CD4-positive, alpha-beta T cell treated with Interleukin-12 subunit alpha and Interleukin-12 subunit beta, for 1 hour (primary cell): Measurements from ENCODE around the gene PLK5.

ENCODE experiments used
- DNase-seq: peaks from one replicate; pipeline ENCODE4 v3.0.0-alpha.2; 2020

PLK5 gene

DNA sequence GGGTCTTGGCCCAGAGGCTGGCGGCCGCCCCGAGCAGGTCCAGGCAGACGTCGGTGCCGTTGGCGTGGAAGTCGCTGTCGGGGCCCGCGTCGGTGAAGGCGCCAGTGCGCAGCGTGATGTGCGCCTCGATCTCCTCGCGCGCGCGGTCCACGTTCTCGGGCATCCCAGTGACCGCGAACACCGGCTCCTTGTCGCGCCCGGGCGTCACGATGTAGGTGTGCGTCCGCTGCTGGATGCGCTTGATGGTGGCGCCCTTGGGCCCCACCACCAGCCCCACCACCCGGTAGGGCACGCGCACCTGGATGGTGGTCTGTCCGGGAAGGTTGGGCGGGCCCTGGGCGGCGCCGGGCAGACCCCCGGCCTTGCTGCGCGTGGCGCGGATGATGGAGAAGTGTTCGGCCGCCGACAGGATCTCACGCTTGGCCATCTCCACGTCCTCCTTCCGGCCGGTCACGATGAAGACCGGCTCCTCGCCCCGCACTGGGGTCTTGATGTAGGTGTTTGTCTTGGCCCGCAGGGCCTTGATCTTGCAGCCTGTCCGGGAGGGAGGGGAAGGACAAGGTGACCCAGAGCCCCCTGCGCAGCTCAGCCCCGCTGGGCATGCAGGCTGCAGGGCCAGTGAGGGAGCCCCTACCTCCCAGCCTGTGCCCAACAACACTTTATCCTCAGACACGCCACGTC is 32.7 kb downstream of the PLK5 start:
- no peak for DNase-seq

GRCh38 chr19:1558552-1558951 is 34.7 kb downstream of the PLK5 start:
- DNase-seq = no peak

DNA sequence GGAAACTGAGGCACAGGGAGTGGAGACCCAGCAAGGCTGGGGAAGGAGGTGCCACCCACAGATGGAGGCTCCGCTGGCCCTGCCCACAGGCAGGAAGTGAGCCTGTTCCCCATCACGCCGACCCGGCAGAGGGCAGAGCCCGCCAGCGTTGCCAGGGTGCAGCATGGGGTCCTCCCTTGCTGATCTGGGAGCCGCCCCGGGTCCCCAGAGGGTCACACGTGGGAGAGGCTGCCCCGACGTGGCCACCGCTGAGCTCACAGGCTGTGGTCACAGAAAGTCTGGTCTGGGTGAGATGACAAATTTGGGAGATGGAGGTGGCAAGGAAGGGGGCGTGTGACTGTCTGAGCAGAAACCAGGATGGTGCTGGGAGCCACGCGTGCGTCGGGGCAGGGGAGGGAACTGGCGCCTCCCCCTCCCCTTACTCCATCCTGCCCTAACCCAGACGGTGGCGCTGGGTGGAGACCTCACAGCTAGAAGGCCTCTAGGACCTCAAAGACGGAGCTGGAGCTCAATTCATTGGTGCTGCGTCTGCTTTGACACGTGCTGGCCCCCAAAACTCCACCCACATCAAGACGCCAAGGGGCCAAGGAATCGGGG is 36.5 kb downstream of the PLK5 start:
- DNase-seq = no peak

GRCh38 chr19:1561236-1561842 is 37.5 kb downstream of the PLK5 start:
- no peak for DNase-seq

GRCh38 chr19:1563251-1563650 is 39.4 kb downstream of the PLK5 start:
- no peak for DNase-seq

DNA sequence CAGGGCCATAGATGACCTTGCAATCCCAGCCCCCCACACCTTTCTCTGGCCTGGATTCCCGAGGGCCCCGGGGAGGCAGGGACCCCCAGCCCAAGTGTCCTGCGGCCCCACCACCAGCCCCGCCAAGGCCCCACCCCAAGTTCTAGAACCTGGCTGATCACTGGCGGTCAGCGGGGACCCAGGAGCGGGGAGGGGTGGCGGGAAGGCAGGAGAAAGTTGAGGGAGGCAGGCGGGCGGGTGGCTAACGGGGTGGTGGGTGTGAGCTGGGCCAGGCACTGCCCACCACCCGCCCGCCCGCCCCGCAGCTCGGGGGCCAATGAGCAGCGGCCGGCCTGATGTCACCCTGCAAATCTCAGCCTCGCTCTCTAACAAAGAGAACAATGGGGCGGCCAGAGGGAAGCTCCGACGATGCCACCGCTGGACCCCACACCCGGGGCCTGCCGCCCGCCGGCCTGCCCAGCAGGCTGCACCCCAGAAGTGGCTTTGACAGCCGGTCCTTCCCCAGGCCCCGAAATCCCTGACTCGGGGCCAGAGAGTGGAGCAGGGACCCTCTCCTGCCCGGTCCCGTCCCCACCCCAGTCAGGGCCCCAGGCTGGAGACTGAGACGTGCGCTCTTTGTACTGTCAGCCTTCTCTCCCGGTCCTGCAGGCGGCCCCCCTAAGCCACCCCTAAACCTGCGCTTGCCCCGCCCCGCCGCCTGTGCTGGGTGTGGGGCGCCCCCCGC is 42.7 kb downstream of the PLK5 start:
- no peak for DNase-seq

- peak; percentile 6 for DNase-seq
Observed at GRCh38 chr19:1567116-1567847, 43.4 kb downstream of the PLK5 start.

- DNase-seq = no peak
Observed at GRCh38 chr19:1567848-1568227, 44.0 kb downstream of the PLK5 start.

DNA sequence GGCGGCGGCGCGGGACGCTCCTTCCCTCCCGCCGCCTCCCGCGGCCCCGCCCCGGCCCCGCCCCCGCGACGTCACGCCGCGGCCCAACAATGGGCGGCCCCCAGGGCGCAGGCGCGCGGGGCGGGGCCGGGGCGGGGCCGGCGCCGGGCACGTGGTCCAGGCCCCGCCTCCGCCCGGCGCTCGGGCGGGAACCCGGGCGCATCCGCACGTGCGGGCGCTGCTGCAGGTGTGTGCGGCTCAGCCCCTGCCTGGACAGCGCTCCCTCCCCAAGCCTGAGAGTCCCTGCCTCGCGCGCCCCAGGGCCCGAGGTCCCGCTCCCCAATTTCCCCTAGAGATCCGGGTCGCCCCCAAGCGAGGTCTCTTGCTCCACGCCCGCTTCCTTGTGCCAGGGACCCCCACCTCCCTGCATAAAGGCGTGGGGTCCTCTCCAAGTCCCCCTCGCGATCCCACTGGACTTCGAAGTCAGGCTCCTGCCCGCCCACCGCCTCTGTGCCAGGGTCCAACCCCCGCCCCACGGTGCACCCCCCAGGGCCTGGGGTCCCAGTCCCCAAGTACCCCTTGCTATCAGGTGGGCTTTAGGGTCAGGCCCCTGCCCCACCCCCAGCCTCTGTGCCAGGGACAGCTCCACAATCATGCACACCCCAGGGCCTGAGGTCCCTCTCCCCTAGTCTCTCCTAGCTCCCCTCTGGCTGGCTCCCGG is 44.6 kb downstream of the PLK5 start, which contains the start of gene MEX3D:
Gene MEX3D, minus strand, starts transcription at position 6 of the 700 bp plus-strand sequence. CDS start 267 bp downstream, outside the sequence.
- DNase-seq = peak; percentile 87

DNA sequence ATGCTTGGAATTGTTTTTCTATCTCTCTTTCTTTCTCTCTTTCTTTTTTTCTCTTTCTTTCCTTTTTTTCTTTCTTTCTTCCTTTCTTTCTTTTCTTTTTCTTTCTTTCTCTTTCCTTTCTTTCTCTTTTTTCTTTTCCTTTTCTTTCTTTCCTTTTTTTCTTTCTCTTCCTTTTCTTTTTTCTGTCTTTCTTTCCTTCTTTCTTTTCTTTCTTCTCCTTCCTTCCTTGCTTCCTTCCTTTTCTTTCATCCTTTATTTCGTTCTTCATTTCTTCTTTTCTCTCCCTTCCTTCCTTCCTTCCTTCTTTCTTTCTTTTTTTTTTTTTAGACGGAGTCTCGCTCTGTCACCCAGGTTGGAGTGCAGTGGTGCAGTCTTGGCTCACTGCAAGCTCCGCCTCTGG is 46.1 kb downstream of the PLK5 start:
- DNase-seq = no peak

- DNase-seq = no peak
Observed at GRCh38 chr19:1570836-1571235, 47.0 kb downstream of the PLK5 start.

- no peak for DNase-seq
Observed at GRCh38 chr19:1571358-1571757, 47.5 kb downstream of the PLK5 start.

DNA sequence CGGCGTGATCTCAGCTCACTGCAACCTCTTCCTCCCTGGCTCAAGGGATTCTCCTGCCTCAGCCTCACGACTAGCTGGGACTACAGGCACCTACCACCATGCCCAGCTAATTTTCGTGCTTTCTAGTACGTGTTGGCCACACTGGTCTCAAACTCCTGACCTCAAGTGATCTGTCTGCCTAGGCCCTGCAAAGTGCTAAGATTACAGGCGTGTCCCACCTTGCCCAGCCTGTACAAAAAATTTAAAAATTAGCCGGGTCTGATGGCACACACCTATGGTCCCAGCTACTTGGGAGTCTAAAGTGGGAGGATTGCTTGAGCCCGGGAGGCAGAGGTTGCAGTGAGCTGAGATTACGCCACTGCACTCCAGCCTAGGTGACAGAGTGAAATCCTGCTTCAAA is 48.9 kb downstream of the PLK5 start:
- no peak for DNase-seq

DNA sequence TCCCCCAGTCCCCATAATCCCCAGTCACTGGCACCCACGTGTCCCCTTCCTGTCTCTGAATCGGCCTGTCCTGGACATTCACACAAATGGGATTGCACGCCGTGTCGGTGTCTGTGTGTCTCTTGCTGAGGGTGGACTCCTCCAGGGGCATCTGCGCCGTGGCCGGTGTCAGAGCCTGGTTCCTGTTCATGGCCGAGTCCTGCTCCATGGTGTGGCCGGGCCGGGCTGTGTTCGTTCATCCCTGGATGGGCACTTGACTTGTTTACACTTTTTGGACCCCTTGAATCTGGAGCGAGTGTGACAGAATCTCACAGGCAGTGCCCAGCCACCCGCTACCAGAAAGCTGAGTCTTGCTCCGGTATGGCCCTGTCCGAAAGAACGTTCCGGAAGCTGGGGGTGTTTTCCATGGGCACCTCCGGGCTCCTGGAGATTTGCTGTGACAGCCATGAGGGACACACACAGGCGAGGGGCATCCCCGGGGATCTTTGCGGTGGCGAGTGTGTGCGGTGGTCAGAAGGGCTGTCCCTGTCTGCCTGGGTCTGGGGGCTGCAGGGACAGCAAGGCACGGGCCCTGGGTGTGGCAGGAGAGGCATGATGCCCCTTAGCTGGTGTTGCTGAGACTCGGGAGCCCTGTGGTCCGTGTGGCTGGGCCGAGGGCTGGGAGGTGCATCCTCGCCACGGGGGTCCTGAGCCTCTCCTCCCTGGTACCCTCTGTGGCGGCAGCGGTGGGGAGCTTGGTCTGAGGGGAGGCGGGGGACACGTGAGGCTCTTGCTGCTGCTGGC is 50.7 kb downstream of the PLK5 start:
- no peak for DNase-seq

DNA sequence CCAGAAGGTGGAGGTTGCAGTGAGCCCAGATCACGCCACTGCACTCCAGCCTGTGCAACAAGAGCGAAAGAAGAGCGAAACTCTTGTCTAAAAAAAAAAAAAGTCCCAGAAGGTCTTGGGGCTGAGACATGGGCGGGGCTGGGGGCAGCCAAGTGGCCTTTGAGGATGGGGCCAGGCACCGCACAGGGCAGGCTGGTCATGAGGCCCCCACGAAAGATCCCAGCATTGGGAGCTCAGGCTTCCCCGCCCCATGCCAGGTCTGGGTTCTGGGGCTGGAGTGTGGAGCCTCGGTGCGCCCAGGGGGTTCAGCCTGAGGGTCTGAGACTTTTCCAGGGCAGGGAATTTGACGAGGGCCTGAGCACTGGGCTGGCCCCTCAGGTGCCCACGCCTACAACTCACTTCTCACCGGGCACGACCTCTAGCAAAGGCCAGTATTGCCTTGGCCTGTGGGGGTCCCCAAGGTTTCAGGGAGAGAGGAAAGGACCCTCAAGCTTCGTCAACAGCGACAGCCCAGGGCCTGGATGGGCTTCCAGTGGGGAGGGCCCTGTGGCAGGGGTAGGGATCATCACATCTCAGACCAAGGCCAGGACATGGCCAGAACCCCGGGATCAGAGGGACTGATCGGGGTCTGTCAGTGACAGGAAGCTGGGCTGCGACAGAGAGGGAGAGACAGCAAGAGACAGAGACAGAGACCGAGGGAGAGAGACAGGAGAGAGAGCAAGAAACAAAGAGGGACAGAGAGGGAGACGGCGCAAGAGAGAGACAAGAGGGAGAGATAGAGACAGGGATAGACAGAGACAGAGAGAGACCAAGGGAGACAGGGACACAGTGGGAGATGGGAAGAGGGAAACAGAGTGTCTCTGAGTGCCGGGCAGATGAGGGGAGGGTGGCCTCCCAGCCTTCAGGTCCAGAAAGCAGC is 51.7 kb downstream of the PLK5 start:
- DNase-seq = no peak

GRCh38 chr19:1576242-1577089 is 52.6 kb downstream of the PLK5 start:
- DNase-seq = no peak

DNA sequence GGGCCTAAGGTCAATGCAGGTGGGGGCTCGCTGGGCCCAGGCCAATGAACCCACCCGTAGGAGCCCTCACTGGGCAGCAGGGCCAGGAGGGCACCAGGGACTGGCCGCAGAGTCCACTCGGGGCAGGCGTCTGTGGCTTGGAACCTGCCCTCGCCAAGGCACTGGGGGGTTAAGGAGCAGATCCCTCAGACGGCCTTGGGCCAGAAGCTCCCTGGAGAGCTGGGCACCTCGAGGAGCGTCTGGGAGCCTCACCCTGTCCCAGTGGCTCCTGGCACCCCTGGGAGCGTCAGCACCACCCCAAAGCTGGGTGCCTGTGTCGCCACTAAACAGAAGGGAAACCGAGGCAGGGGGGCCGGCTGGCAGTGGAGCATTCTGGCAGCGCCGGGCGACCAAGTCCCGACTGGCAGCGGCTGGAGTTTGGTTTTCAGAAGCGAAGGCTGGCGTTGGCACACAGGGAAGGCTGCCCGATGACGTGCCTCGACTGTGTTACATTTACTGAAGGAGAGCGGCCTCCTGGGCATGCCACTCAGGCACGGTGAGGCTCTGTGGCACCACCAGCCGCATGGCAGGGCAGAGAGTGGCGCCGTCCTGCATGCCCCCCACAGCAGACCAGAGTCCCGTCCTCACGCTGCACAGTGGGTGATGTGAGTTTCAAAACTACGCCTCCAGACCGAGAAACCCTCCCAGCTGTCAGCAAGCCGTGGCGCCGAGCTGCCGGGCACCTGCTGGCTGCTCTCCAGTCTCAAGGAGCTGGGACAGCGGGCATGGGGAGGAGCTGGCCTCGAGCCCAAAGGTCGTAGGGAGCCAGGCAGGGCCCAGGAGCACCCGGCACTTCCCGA is 53.4 kb downstream of the PLK5 start:
- no peak for DNase-seq

- no peak for DNase-seq
Observed at GRCh38 chr19:1577929-1578618, 54.2 kb downstream of the PLK5 start.
